GM06990 (cell line): Measurements from ENCODE around the gene NLRP1.

Source experiments
- DNase-seq: peaks from one replicate; pipeline ENCODE4 v3.0.0-alpha.2; 2011; ENCODE audit not compliant: insufficient read length; ENCODE audit errors: extremely low read depth
- H3K27me3 ChIP-seq: replicated peaks from 2 replicates; pipeline ENCODE4 v1.6.0; 2011; ENCODE audit warnings: low read length; ENCODE audit not compliant: control insufficient read depth, insufficient read depth
- H3K36me3 ChIP-seq: 2 replicates; pipeline ENCODE4 v1.5.1; 2011; ENCODE audit warnings: low read length; ENCODE audit not compliant: control insufficient read depth, insufficient read depth
- H3K4me3 ChIP-seq: replicated peaks from 2 replicates; pipeline ENCODE4 v1.5.1; 2011; ENCODE audit warnings: low read depth, mild to moderate bottlenecking, control low read depth, low read length
- TF ChIP-seq, protein P1 (sequence below): IDR thresholded peaks from 2 replicates; pipeline ENCODE4 v1.5.1; 2011; ENCODE audit warnings: low read length, control low read depth, mild to moderate bottlenecking, inconsistent platforms; ENCODE audit not compliant: insufficient read depth, poor library complexity, severe bottlenecking

NLRP1 gene

GRCh38 chr17:5624211-5624610 is 39.9 kb upstream of the NLRP1 start:
- Histone ChIP-seq H3K27me3 (no peaks in the 10 kb centered on the region; the same call in 1 of the 2 replicates), H3K4me3 (no peak overlapping the region), H3K36me3 (no peaks in the 10 kb centered on the region)
- TF ChIP-seq, protein P1, sequence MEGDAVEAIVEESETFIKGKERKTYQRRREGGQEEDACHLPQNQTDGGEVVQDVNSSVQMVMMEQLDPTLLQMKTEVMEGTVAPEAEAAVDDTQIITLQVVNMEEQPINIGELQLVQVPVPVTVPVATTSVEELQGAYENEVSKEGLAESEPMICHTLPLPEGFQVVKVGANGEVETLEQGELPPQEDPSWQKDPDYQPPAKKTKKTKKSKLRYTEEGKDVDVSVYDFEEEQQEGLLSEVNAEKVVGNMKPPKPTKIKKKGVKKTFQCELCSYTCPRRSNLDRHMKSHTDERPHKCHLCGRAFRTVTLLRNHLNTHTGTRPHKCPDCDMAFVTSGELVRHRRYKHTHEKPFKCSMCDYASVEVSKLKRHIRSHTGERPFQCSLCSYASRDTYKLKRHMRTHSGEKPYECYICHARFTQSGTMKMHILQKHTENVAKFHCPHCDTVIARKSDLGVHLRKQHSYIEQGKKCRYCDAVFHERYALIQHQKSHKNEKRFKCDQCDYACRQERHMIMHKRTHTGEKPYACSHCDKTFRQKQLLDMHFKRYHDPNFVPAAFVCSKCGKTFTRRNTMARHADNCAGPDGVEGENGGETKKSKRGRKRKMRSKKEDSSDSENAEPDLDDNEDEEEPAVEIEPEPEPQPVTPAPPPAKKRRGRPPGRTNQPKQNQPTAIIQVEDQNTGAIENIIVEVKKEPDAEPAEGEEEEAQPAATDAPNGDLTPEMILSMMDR = no peak
- DNase-seq = no peak

GRCh38 chr17:5621729-5622128 is 37.4 kb upstream of the NLRP1 start:
- no peaks in the 10 kb centered on the region for H3K36me3 ChIP-seq
- H3K27me3 ChIP-seq = no peaks in the 10 kb centered on the region; the same call in 1 of the 2 replicates
- no peak overlapping the region for H3K4me3 ChIP-seq
- TF ChIP-seq, protein P1 = no peak
- DNase-seq = no peak

DNA sequence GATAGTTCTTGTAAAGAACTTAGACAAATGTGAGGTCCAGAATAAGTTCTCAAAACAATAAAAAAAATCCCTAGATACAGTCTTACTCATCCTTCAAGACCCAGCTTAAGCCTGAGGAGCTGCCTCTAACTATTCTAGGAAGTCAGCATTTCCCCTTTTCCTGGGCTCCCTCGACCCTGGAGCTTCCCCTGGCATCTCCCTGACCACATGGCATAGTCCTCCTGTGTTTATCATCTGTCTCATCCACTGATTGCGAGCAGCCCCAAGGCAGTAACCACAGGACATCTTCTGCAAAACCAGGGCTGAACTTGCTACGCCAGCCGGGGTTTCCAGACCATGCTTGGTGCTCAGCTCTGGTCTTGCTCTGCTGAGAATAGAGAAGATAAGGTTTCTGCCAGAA is 36.7 kb upstream of the NLRP1 start:
- TF ChIP-seq, protein P1 = no peak
- no peaks in the 10 kb centered on the region for H3K36me3 ChIP-seq
- H3K27me3 ChIP-seq = no peaks in the 10 kb centered on the region; the same call in 1 of the 2 replicates
- no peak for DNase-seq
- no peak overlapping the region for H3K4me3 ChIP-seq

DNA sequence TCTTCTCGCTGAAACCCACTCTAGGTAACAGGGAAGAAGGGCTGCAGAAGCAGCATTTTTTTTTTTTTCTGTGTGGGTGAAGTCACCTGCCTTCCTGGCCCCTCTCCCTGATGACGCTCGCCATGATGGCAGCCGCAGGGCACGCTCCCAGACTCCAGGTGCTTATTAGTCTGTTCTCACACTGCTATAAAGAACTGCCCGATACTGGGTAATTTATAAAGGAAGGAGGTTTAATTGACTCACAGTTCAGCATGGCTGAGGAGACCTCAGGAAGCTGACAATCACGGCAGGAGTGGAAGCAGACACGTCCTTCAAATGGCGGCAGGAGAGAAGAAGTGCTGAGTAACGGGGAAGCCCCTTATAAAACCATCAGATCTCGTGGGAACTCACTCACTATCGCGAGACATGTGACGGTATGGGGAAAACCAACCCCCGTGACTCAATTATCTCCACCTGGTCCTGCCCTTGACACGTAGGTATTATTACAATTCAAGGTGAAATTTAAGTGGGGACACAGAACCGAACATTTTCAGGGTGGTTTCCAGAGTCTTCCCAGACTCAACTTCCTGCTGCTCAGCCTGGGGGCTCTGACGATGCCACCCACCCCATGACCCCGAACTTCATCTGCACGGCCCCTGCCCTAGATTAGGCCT is 34.9 kb upstream of the NLRP1 start:
- no peak for DNase-seq
- no peaks in the 10 kb centered on the region for H3K36me3 ChIP-seq
- H3K4me3 ChIP-seq = no peak overlapping the region; the same call in 1 of the 2 replicates
- no peaks in the 10 kb centered on the region; the same call in 1 of the 2 replicates for H3K27me3 ChIP-seq
- TF ChIP-seq, protein P1 = no peak

DNA sequence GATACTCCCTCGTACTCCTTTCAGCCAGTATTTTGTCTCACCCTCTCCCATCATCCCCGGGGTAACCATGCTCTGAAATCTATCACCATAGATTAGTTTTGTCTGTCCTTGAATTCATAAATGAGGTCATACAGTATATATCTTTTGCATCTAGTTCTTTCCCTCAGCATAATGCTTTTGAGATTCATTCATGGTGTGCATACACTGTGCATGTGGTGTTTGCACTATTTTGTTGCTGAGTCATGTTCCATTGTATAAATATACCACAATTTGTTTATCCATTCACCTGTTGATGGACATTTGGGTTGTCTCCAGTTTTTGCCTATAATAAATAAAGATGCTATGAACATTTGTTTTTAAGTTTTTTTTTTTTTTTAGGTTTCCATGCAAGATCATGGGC is 34.2 kb upstream of the NLRP1 start:
- TF ChIP-seq, protein P1 = no peak
- no peak overlapping the region; the same call in 1 of the 2 replicates for H3K4me3 ChIP-seq
- no peaks in the 10 kb centered on the region for H3K36me3 ChIP-seq
- no peaks in the 10 kb centered on the region; the same call in 1 of the 2 replicates for H3K27me3 ChIP-seq
- no peak for DNase-seq
